GM04504 (cell line): ENCODE data around the gene CTXND2.

ENCODE experiments used
- DNase-seq: peaks from one replicate; pipeline ENCODE4 v3.0.0-alpha.2; 2012; ENCODE audit warnings: low read depth

Gene CTXND2

DNA sequence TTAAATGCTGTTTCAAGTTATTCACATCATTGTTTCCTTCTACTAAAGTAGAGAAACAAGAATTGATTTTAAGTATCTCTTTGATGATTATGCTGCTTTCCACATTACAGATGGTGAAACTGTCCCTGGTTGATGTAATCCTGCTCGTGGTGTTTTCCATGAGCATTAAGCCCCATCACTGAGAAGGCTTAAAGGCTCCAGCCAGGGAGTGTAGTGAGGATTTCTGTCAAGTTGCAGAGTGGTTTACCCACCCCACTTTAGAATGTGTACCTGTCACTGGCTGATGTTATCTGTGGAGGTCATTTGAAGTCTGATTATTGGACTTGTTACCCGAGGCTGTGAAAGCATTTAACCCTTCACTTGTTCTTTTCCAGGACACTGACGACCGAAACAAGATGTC is 74.8 kb downstream of the CTXND2 start:
- DNase-seq, result no peak
